Lower lobe of right lung (tissue), 2 donors: Measurements from ENCODE around the gene OGFOD1. TPM values are rescaled to one million over a fixed set of nuclear protein-coding genes. Genes with fewer than 3 reads are reported as not detected.

Source experiments
- ATAC-seq, 2 donors: fragments of 200-7000 bp; cut with Tn5 transposase; one replicate each; pipeline ENCODE4 v1.9.1; 2020 to 2022; ENCODE audit warnings: mild to moderate bottlenecking in 2 of 2, moderate library complexity in 2 of 2
- DNase-seq: peaks from one replicate; pipeline ENCODE4 v3.0.0-alpha.2; 2020
- H3K27ac ChIP-seq: fragments of 200-600 bp; one replicate; pipeline ENCODE4 v1.8.0; 2022
- H3K27me3 ChIP-seq: fragments of 200-600 bp; one replicate; pipeline ENCODE4 v1.8.0; 2022; ENCODE audit warnings: low read depth
- H3K36me3 ChIP-seq: fragments of 200-600 bp; one replicate; pipeline ENCODE4 v1.8.0; 2022; ENCODE audit warnings: mild to moderate bottlenecking
- H3K4me1 ChIP-seq: fragments of 200-600 bp; one replicate; pipeline ENCODE4 v1.8.0; 2022
- H3K4me3 ChIP-seq: fragments of 200-600 bp; one replicate; pipeline ENCODE4 v1.8.0; 2022; ENCODE audit warnings: mild to moderate bottlenecking
- H3K9me3 ChIP-seq: fragments of 200-600 bp; one replicate; pipeline ENCODE4 v1.8.0; 2022
- intact Hi-C: fragments of 100-400 bp; cut with DNase I; formaldehyde crosslinking; loops from one replicate; pipeline ENCODE4 v1.11.0; 2022
- total RNA-seq: library from RNA; stranded (reverse); fragmentation: NEBNext Ultra II Directional; extraction: Animal tissue kit (Norgen Biotek cat#: 25700); gene quantifications from one replicate; pipeline ENCODE4 v1.2.1, GENCODE V29; 2021
- TF ChIP-seq, protein P1 (sequence below): fragments of 200-600 bp; IDR thresholded peaks from one replicate; pipeline ENCODE4 v1.8.0; 2022; ENCODE audit warnings: antibody characterized with exemption, mild to moderate bottlenecking
- donor health status: DM: no; HTN: yes; CAD: no; lungs with severe emphysema.

The OGFOD1 gene
- total RNA-seq, 1 donor from 2014 or later, result 26.8 TPM

DNA sequence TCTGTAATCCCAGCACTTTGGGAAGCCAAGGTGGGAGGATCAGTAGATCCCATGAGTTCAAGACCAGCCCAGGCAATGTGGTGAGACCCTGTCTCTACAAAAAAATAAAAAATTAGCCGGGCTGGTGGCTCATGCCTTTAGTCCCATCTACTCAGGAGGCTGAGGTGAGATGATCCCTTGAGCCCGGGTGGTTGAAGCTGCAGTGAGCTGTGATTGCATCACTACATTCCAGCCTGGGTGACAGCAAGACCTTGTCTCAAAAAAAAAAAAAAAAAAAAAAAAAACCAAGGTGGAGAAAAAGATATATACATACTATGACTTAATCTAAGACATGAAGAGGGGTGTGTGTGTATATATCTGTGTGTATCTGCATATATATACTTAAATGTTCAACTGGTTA, 41.8 kb downstream of the OGFOD1 start:
- no peak overlapping the region for H3K27ac ChIP-seq
- no peaks in the 10 kb centered on the region for H3K9me3 ChIP-seq
- no peak overlapping the region for H3K4me3 ChIP-seq
- TF ChIP-seq, protein P1, sequence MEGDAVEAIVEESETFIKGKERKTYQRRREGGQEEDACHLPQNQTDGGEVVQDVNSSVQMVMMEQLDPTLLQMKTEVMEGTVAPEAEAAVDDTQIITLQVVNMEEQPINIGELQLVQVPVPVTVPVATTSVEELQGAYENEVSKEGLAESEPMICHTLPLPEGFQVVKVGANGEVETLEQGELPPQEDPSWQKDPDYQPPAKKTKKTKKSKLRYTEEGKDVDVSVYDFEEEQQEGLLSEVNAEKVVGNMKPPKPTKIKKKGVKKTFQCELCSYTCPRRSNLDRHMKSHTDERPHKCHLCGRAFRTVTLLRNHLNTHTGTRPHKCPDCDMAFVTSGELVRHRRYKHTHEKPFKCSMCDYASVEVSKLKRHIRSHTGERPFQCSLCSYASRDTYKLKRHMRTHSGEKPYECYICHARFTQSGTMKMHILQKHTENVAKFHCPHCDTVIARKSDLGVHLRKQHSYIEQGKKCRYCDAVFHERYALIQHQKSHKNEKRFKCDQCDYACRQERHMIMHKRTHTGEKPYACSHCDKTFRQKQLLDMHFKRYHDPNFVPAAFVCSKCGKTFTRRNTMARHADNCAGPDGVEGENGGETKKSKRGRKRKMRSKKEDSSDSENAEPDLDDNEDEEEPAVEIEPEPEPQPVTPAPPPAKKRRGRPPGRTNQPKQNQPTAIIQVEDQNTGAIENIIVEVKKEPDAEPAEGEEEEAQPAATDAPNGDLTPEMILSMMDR, result no peak
- intact Hi-C loops, result no loop called here
- DNase-seq (no peak), ATAC-seq (no peak)
- no peaks in the 10 kb centered on the region for H3K4me1 ChIP-seq
- H3K27me3 ChIP-seq, result no peaks in the 10 kb centered on the region
- H3K36me3 ChIP-seq, result peaks cover 47% of the 10 kb centered on the region

DNA sequence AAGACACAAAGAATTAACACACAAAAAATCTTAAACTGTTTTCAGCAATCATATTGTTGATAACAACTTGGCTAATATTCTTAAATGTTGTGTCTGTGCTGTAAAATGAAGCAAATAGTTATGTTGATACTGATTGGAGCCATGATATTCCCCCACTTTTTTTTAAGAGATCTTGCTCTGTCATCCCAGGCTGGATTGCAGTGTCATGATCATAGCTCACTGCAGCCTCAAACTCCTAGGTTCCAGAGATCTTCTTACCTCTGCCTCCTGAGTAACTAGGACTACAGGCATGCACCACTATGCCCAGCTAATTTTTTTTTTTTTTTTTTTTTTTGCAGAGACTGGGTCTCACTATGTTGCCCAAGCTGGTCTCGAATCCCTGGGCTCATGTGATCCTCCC, 42.5 kb downstream of the OGFOD1 start:
- Histone ChIP-seq H3K4me1 (no peaks in the 10 kb centered on the region), H3K36me3 (peaks cover 54% of the 10 kb centered on the region), H3K27me3 (no peaks in the 10 kb centered on the region), H3K9me3 (no peaks in the 10 kb centered on the region), H3K4me3 (no peak overlapping the region), H3K27ac (no peak overlapping the region)
- DNase-seq, result no peak
- intact Hi-C loops, result no loop called here
- no peak for ATAC-seq
- TF ChIP-seq, protein P1, result no peak

- no peak for ATAC-seq
- TF ChIP-seq, protein P1, result no peak
- peaks cover 95% of the 10 kb centered on the region for H3K36me3 ChIP-seq
- H3K27me3 ChIP-seq, result no peaks in the 10 kb centered on the region
- no peak overlapping the region for H3K4me3 ChIP-seq
- intact Hi-C loops, result no loop called here
- H3K9me3 ChIP-seq, result no peaks in the 10 kb centered on the region
- DNase-seq, result no peak
- no peak overlapping the region for H3K27ac ChIP-seq
- H3K4me1 ChIP-seq, result no peaks in the 10 kb centered on the region
Observed at GRCh38 chr16:56505181-56505580, 53.8 kb downstream of the OGFOD1 start.

GRCh38 chr16:56506941-56507340, 55.6 kb downstream of the OGFOD1 start:
- H3K27ac ChIP-seq, result no peak overlapping the region
- intact Hi-C loops, result no loop called here
- ATAC-seq (no peak), DNase-seq (no peak)
- H3K4me3 ChIP-seq, result no peak overlapping the region
- H3K27me3 ChIP-seq, result no peaks in the 10 kb centered on the region
- H3K4me1 ChIP-seq, result no peaks in the 10 kb centered on the region
- peaks cover 91% of the 10 kb centered on the region for H3K36me3 ChIP-seq
- TF ChIP-seq, protein P1, result no peak
- no peaks in the 10 kb centered on the region for H3K9me3 ChIP-seq

GRCh38 chr16:56510544-56510943, 59.2 kb downstream of the OGFOD1 start:
- H3K27ac ChIP-seq, result no peak overlapping the region
- no peaks in the 10 kb centered on the region for H3K9me3 ChIP-seq
- no peaks in the 10 kb centered on the region for H3K27me3 ChIP-seq
- peaks cover 14% of the 10 kb centered on the region for H3K4me1 ChIP-seq
- TF ChIP-seq, protein P1, result no peak
- H3K4me3 ChIP-seq, result no peak overlapping the region
- DNase-seq, result no peak
- H3K36me3 ChIP-seq, result peaks cover 65% of the 10 kb centered on the region
- intact Hi-C loops, result loop anchor here (10.0 kb wide), 1 partner anchor 194 kb away; no protein-coding TSS in a partner anchor
- no peak for ATAC-seq

DNA sequence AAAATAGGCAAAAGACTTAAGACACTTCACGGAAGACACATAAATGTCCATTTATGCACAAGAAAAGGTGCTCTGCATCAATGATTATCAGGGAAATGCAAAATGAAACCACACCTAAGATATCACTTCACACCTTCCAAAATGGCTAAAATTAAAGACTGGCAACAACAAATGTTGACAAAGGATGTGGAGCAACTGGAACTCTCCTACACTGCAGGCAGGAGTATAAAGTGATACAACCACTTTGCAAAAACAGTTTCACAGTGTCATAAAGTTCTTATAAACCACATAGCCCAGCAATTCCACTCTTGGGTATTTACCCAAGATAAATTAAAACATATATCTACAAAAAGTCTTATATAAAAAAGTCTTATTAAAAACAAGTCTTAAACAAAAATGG, 60.7 kb downstream of the OGFOD1 start:
- TF ChIP-seq, protein P1, result no peak
- H3K4me1 ChIP-seq, result peaks cover 18% of the 10 kb centered on the region
- no peaks in the 10 kb centered on the region for H3K9me3 ChIP-seq
- no peak for ATAC-seq
- H3K36me3 ChIP-seq, result peaks cover 53% of the 10 kb centered on the region
- H3K27ac ChIP-seq, result no peak overlapping the region
- H3K27me3 ChIP-seq, result no peaks in the 10 kb centered on the region
- H3K4me3 ChIP-seq, result no peak overlapping the region
- DNase-seq, result no peak
- intact Hi-C loops, result loop anchor here (10.0 kb wide), 1 partner anchor 193 kb away; no protein-coding TSS in a partner anchor
